Ascending aorta (tissue), 2 donors: ENCODE data around the gene PDSS2. TPM values are rescaled to one million over a fixed set of nuclear protein-coding genes. Genes with fewer than 3 reads are reported as not detected.

Experiments used
- DNase-seq, 2 donors: peaks; one replicate each; pipeline ENCODE4 v3.0.0-alpha.2; 2019; ENCODE audit warnings: low spot score in 2 of 2
- H3K27ac ChIP-seq, 2 donors: fragments of 200-600 bp; sonication (generic); one replicate each; pipeline ENCODE4 v1.5.1; 2016 to 2017; ENCODE audit warnings: mild to moderate bottlenecking in 1 of 2
- H3K27me3 ChIP-seq: fragments of 200-600 bp; sonication (generic); one replicate; pipeline ENCODE4 v1.5.1; 2017
- H3K36me3 ChIP-seq, 2 donors: fragments of 200-600 bp; sonication (generic); one replicate each; pipeline ENCODE4 v1.5.1; 2016
- H3K4me1 ChIP-seq, 2 donors: fragments of 200-600 bp; sonication (generic); one replicate each; pipeline ENCODE4 v1.5.1; 2016 to 2017; ENCODE audit warnings: mild to moderate bottlenecking in 1 of 2
- H3K4me3 ChIP-seq, 2 donors: fragments of 200-600 bp; sonication (generic); one replicate each; pipeline ENCODE4 v1.5.1; 2016 to 2017; ENCODE audit warnings: mild to moderate bottlenecking in 1 of 2
- H3K9me3 ChIP-seq, 2 donors: fragments of 200-600 bp; sonication (generic); one replicate each; pipeline ENCODE4 v1.5.1; 2016
- intact Hi-C: fragments of 100-400 bp; cut with DNase I; formaldehyde crosslinking; loops from one replicate; pipeline ENCODE4 v1.15.1; 2023
- total RNA-seq: library from RNA; depleted of rRNA; stranded (reverse); fragments of >200 nt; gene quantifications from one replicate; pipeline ENCODE4 v1.1.0, GENCODE V29; 2016
- TF ChIP-seq, protein P1 (sequence below), 3 experiments: fragments of 200-600 bp in 2 of 3; fragments of 450-650 bp in 1 of 3; sonication (generic) in 2 of 3; IDR thresholded peaks; one replicate each; pipeline ENCODE4 v1.5.1; 2016 to 2019; ENCODE audit warnings: antibody characterized with exemption in 3 of 3, mild to moderate bottlenecking in 1 of 3, moderate library complexity in 1 of 3

Gene PDSS2
- total RNA-seq, 1 donor from 2014 or later = 0.85 TPM

DNA sequence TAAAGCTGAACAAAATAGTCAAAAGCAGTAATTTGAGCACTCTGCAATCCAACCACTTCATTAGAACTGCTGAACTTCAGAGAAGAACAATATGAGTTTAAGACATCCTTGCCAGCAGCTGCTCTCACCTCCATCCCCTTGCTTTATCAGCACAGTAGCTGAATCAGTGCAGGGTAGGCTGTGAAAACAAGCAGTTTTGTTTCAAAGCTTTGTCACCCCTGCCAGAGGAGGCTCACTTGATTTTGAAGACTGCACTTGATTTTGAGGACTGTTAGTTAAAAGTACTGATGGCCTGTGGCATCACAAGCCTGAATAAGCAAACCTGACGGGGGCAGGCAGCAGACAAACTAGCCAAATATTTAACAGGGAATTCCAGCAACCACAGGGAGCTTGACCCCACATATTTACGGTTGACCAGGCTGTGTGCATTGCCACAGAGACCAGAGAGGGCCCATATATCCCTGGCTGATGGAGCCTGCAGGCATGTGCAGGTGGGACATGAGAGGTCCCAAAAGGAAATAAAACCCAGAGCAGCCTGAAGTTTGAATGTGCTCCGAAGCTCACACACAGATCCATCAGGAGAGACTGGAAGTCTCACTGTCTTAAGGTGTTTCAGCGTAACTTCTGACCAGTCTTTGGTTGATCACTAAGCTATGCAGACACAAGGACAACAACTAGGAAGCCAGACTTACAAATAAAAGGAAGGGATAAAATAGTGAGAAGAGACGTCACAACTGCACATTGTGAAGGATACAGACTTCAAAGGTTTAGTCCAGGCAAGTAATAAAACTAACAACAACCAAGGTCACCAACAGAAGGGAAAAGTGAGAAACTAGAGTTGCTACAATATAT lies 97.4 kb downstream of the PDSS2 start:
- Histone ChIP-seq H3K27me3 (no peaks in the 10 kb centered on the region), H3K27ac (no peak overlapping the region), H3K4me1 (no peaks in the 10 kb centered on the region), H3K4me3 (no peak overlapping the region), H3K9me3 (peaks cover 0 to 4% of the 10 kb centered on the region in 2 donors), H3K36me3 (peaks cover 4 to 11% of the 10 kb centered on the region in 2 donors)
- TF ChIP-seq, protein P1, sequence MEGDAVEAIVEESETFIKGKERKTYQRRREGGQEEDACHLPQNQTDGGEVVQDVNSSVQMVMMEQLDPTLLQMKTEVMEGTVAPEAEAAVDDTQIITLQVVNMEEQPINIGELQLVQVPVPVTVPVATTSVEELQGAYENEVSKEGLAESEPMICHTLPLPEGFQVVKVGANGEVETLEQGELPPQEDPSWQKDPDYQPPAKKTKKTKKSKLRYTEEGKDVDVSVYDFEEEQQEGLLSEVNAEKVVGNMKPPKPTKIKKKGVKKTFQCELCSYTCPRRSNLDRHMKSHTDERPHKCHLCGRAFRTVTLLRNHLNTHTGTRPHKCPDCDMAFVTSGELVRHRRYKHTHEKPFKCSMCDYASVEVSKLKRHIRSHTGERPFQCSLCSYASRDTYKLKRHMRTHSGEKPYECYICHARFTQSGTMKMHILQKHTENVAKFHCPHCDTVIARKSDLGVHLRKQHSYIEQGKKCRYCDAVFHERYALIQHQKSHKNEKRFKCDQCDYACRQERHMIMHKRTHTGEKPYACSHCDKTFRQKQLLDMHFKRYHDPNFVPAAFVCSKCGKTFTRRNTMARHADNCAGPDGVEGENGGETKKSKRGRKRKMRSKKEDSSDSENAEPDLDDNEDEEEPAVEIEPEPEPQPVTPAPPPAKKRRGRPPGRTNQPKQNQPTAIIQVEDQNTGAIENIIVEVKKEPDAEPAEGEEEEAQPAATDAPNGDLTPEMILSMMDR (IDR thresholded peaks at IDR 0.05) = no peak
- intact Hi-C loops = no loop called here
- no peak for DNase-seq

- H3K4me1 ChIP-seq = no peaks in the 10 kb centered on the region
- peaks cover 4 to 11% of the 10 kb centered on the region in 2 donors for H3K36me3 ChIP-seq
- DNase-seq = no peak
- no peak overlapping the region for H3K4me3 ChIP-seq
- intact Hi-C loops = no loop called here
- TF ChIP-seq, protein P1 (IDR thresholded peaks at IDR 0.05) = no peak
- no peak overlapping the region for H3K27ac ChIP-seq
- no peaks in the 10 kb centered on the region for H3K27me3 ChIP-seq
- peaks cover 0 to 4% of the 10 kb centered on the region in 2 donors for H3K9me3 ChIP-seq
These were observed 98.9 kb downstream of the PDSS2 start for GRCh38 chr6:107360476-107360875.

GRCh38 chr6:107357842-107358241 lies 101.5 kb downstream of the PDSS2 start:
- Histone ChIP-seq H3K9me3 (no peaks in the 10 kb centered on the region), H3K27me3 (no peaks in the 10 kb centered on the region), H3K4me3 (no peak overlapping the region), H3K4me1 (no peaks in the 10 kb centered on the region), H3K36me3 (peaks cover 0 to 6% of the 10 kb centered on the region in 2 donors), H3K27ac (no peak overlapping the region)
- TF ChIP-seq, protein P1 (IDR thresholded peaks at IDR 0.05) = no peak
- no peak for DNase-seq
- intact Hi-C loops = no loop called here

GRCh38 chr6:107357031-107357430 lies 102.3 kb downstream of the PDSS2 start:
- Histone ChIP-seq H3K4me1 (no peaks in the 10 kb centered on the region), H3K36me3 (peaks cover 0 to 1% of the 10 kb centered on the region in 2 donors), H3K4me3 (no peak overlapping the region), H3K27ac (no peak overlapping the region), H3K27me3 (no peaks in the 10 kb centered on the region), H3K9me3 (no peaks in the 10 kb centered on the region)
- no peak for DNase-seq
- TF ChIP-seq, protein P1 (IDR thresholded peaks at IDR 0.05) = no peak
- intact Hi-C loops = no loop called here

DNA sequence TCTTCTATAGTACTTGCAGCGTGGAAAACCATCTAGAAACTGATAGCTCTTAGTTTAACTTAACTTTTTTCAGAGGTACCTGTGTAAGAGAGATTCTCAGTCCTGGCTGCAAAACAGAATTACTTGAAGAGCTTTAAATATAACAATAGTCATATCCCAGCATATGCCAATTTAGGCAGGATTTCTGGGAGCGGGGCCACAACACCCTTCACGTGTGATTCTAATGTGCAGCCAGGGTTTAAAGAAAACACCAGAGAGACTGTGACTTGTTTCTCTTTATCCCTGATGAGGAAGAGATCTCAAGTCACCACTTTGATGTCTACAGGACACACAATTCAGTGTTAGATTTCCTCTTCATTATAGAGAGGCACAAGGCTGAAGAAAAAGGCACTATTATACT lies 103.7 kb downstream of the PDSS2 start:
- TF ChIP-seq, protein P1 (IDR thresholded peaks at IDR 0.05) = no peak
- H3K27ac ChIP-seq = peak overlapping the region in 1 of 2 donors; percentile 29
- H3K36me3 ChIP-seq = no peaks in the 10 kb centered on the region
- no peaks in the 10 kb centered on the region for H3K9me3 ChIP-seq
- intact Hi-C loops = no loop called here
- no peak overlapping the region for H3K4me3 ChIP-seq
- no peak for DNase-seq
- no peaks in the 10 kb centered on the region for H3K4me1 ChIP-seq
- no peaks in the 10 kb centered on the region for H3K27me3 ChIP-seq
